Inflammatory macrophage (primary cell): ENCODE data around the gene IHH.

Experiments used
- DNase-seq, 2 donors: peaks; one replicate each; pipeline ENCODE4 v3.0.0-alpha.2; 2020 to 2022

Gene IHH

GRCh38 chr2:219018286-219018685 is 42.4 kb downstream of the IHH start:
- DNase-seq, result no peak

DNA sequence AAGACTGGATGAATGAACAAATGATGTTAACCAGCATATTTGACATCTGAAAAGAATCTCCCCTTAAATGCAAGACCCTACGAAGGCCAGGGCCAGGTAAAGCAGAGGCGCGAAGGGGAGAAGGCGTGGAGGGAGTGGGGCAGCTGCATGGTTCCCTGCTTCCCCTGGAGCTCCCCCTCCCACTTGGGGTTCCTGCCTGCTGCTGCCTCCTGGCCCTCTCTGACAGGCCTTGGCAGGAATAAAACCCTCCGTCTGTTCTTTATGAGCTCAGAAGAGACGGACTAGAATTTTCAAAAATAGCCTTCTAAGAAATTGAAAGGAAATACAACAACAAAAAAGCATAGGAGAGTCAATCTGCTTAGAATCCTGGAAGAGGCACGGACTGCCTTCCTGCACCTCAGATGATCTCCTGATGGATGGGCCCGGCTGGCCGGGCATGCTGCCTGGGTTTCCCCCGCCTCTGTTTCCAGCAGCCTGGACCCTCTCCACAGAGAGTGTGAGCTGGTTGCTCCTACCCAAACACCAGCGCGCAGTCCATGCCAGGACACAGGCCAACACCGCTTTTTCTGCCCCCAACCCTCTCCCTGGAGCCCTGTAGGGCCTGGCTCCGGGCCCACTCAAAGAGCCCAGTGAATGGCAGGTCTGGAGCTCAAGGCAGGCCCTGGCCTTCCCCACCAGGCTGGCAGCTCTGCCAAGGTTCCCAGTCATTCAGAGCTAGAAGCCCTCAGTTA is 43.4 kb downstream of the IHH start:
- DNase-seq, result no peak

- DNase-seq, result no peak
These were observed 44.0 kb downstream of the IHH start for GRCh38 chr2:219016721-219017120.

- DNase-seq, result no peak
These were observed 49.8 kb downstream of the IHH start for GRCh38 chr2:219010873-219011272.

DNA sequence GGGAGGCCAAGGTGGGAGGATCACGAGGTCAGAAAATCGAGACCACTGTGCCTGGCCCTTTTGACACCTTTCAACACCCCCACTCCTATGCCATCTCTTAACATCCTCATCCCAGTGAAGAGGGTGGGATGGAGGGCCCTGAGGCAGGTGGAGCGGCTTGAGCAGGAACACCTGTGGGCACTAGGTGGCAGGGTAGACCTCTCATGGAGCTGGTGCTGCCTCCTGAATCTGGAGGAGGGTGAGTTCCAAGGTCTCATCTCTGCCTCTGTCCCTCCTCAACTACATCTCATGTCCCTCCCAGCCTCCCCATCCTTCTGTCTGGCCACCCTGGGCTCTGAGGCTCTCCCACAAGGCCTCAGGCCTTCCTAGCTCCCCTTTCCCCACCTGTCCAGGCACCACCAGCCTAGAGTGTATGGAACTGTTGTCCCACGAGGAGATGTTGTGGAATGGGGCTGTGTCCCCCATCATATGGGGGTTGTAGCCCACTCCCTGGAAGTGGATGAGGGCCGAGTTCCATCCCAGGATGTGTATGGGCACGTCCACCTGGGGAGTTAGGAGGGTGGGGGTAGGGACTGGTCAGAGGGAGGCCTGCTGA is 50.5 kb downstream of the IHH start:
- DNase-seq, result no peak

- DNase-seq, result no peak
These were observed 51.4 kb downstream of the IHH start for GRCh38 chr2:219009294-219009693.
